Brain pericyte (primary cell): Measurements from ENCODE around the gene RGL4.
"Not testable (repeated sequence)": the region's sequence is repeated elsewhere in the genome, so short reads cannot be mapped to it uniquely, and the experiment has no call there.

Experiments
- DNase-seq: peaks from one replicate; pipeline ENCODE4 v3.0.0-alpha.2; 2012; ENCODE audit warnings: low read depth, low spot score

Gene RGL4

GRCh38 chr22:23698673-23699235, 7.9 kb downstream of the RGL4 start:
- DNase-seq: no peak

GRCh38 chr22:23700706-23701105, 9.9 kb downstream of the RGL4 start:
- no peak for DNase-seq

- no peak for DNase-seq
These were observed 13.2 kb downstream of the RGL4 start for GRCh38 chr22:23704062-23704461.

- DNase-seq: no peak
These were observed 14.0 kb downstream of the RGL4 start for GRCh38 chr22:23704829-23705228.

- no peak for DNase-seq
These were observed 14.5 kb downstream of the RGL4 start for GRCh38 chr22:23705358-23705757.

GRCh38 chr22:23708270-23708669, 17.5 kb downstream of the RGL4 start:
- no peak for DNase-seq

GRCh38 chr22:23709107-23709506, 18.3 kb downstream of the RGL4 start:
- no peak for DNase-seq

GRCh38 chr22:23712256-23712655, 21.4 kb downstream of the RGL4 start:
- no peak for DNase-seq

GRCh38 chr22:23713696-23714595, 23.1 kb downstream of the RGL4 start:
- DNase-seq: no peak

- no peak for DNase-seq
These were observed 24.1 kb downstream of the RGL4 start for GRCh38 chr22:23714596-23715578.

GRCh38 chr22:23715806-23716375, 25.1 kb downstream of the RGL4 start:
- no peak for DNase-seq

- peak; percentile 63 for DNase-seq
These were observed 26.3 kb downstream of the RGL4 start for GRCh38 chr22:23716811-23717801.

GRCh38 chr22:23718371-23719165, 27.8 kb downstream of the RGL4 start:
- no peak for DNase-seq

- no peak for DNase-seq
These were observed 30.0 kb downstream of the RGL4 start for GRCh38 chr22:23720855-23721254.

- no peak for DNase-seq
These were observed 31.3 kb downstream of the RGL4 start for GRCh38 chr22:23722160-23722559.

GRCh38 chr22:23722724-23723123, 31.9 kb downstream of the RGL4 start:
- DNase-seq: no peak

- not testable (repeated sequence) for DNase-seq
These were observed 37.3 kb downstream of the RGL4 start for GRCh38 chr22:23728108-23728507.

- DNase-seq: no peak
These were observed 46.9 kb downstream of the RGL4 start for GRCh38 chr22:23737696-23738095.

- no peak for DNase-seq
These were observed 51.9 kb downstream of the RGL4 start for GRCh38 chr22:23742505-23743264.
